GM18861 (cell line): ENCODE results near the gene DMD.
"Not testable (repeated sequence)": the region's sequence is repeated elsewhere in the genome, so short reads cannot be mapped to it uniquely, and the experiment has no call there.

Experiments
- ATAC-seq: cut with Tn5 transposase; IDR thresholded peaks from one replicate; pipeline ENCODE4 v1.9.1; 2021; ENCODE audit not compliant: unreplicated experiment

DMD gene

GRCh38 chrX:32087663-32088062 is 1123.7 kb downstream of the DMD start:
- ATAC-seq: no peak

- ATAC-seq: no peak
These were observed 1126.6 kb downstream of the DMD start for GRCh38 chrX:32084757-32085156.

GRCh38 chrX:32048285-32048684 is 1163.1 kb downstream of the DMD start:
- ATAC-seq: no peak

GRCh38 chrX:32045149-32045548 is 1166.2 kb downstream of the DMD start:
- no peak for ATAC-seq

- no peak for ATAC-seq
These were observed 1170.2 kb downstream of the DMD start for GRCh38 chrX:32041181-32041580.

GRCh38 chrX:32026772-32027171 is 1184.6 kb downstream of the DMD start:
- no peak for ATAC-seq

GRCh38 chrX:32024072-32024471 is 1187.3 kb downstream of the DMD start:
- ATAC-seq: no peak

- no peak for ATAC-seq
These were observed 1195.2 kb downstream of the DMD start for GRCh38 chrX:32016195-32016594.

- no peak for ATAC-seq
These were observed 1200.4 kb downstream of the DMD start for GRCh38 chrX:32010948-32011347.

- no peak for ATAC-seq
These were observed 1201.1 kb downstream of the DMD start for GRCh38 chrX:32010212-32010611.

GRCh38 chrX:31993637-31994036 is 1217.7 kb downstream of the DMD start:
- no peak for ATAC-seq

GRCh38 chrX:31988975-31989374 is 1222.4 kb downstream of the DMD start:
- no peak for ATAC-seq

- ATAC-seq: no peak
These were observed 1229.7 kb downstream of the DMD start for GRCh38 chrX:31981546-31982062.

- ATAC-seq: no peak
These were observed 1241.6 kb downstream of the DMD start for GRCh38 chrX:31969714-31970113.

GRCh38 chrX:31962256-31962655 is 1249.1 kb downstream of the DMD start:
- ATAC-seq: no peak

- no peak for ATAC-seq
These were observed 1276.4 kb downstream of the DMD start for GRCh38 chrX:31934842-31935370.

- no peak for ATAC-seq
These were observed 1277.3 kb downstream of the DMD start for GRCh38 chrX:31934015-31934414.

GRCh38 chrX:31932769-31933168 is 1278.6 kb downstream of the DMD start:
- ATAC-seq: no peak

- not testable (repeated sequence) for ATAC-seq
These were observed 1279.0 kb downstream of the DMD start for GRCh38 chrX:31932320-31932719.

GRCh38 chrX:31931225-31931624 is 1280.1 kb downstream of the DMD start:
- no peak for ATAC-seq

- ATAC-seq: peak; percentile 51
These were observed 1282.0 kb downstream of the DMD start for GRCh38 chrX:31929366-31929765.

- no peak for ATAC-seq
These were observed 1290.1 kb downstream of the DMD start for GRCh38 chrX:31921236-31921635.

- no peak for ATAC-seq
These were observed 1301.3 kb downstream of the DMD start for GRCh38 chrX:31909850-31910572.
